ENCODE data around the gene ANKS1B. TPM values are rescaled to one million over a fixed set of nuclear protein-coding genes. Genes with fewer than 3 reads are reported as not detected.

ANKS1B gene
- total and polyA plus RNA-seq, 4 donors = 0.03 to 3.4 (median 0.53) TPM

DNA sequence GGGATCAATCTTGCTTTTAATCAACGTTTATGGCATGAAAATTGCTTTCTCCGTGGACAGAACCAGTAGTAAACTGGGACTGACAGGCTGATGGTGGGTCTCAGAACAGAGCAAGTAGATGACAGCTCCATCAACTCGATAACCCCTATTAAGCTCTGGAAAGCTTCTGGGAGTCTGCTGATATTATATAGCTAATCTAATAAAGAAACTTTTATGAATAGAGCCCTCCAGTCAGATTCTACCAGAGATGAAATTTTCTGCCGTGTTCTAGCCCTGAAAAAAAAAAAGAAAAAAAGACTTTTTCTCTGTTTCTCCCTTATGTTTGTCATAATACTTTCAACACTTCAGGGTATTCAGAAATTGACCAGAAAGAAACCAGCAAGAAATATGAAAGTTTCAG lies 1168.0 kb downstream of the ANKS1B start:
- no peak for DNase-seq (ENCODE audit: low spot score)
- Histone ChIP-seq H3K27me3 (ENCODE audit: control insufficient read depth in 4 of 4, insufficient read depth in 4 of 4, low read length in 3 of 4) (peaks cover 0 to 11% (median 1%) of the 10 kb centered on the region in 4 donors), H3K36me3 (ENCODE audit: control insufficient read depth in 4 of 4, insufficient read depth in 3 of 4, low read depth in 1 of 4, low read length in 3 of 4) (no peaks in the 10 kb centered on the region), H3K9ac (ENCODE audit: low read depth in 1 of 2, low read length in 2 of 2) (no peak overlapping the region), H3K4me1 (ENCODE audit: control insufficient read depth in 4 of 4, insufficient read depth in 4 of 4, low read length in 3 of 4) (no peaks in the 10 kb centered on the region), H3K9me3 (ENCODE audit: control insufficient read depth in 4 of 4, low read length in 3 of 4) (peaks cover 0 to 4% (median 0%) of the 10 kb centered on the region in 4 donors), H3K4me3 (ENCODE audit: low read depth in 1 of 3, low read length in 3 of 3) (no peak overlapping the region), H3K27ac (ENCODE audit: low read depth in 1 of 2, low read length in 2 of 2) (no peak overlapping the region)
- 69% methylated on average over 4 of the region's 4 CpGs for WGBS
- TF ChIP-seq EGR1 (IDR thresholded peaks at IDR 0.05; ENCODE audit: low read depth in 2 of 2) (no peak), HNF4A (conservative IDR thresholded peaks at IDR 0.05) (no peak), RAD21 (IDR thresholded peaks at IDR 0.05) (no peak), FOXA2 (IDR thresholded peaks at IDR 0.05) (no peak), YY1 (IDR thresholded peaks at IDR 0.05) (no peak), FOXA1 (IDR thresholded peaks at IDR 0.05) (no peak), JUND (IDR thresholded peaks at IDR 0.05) (no peak), HNF4G (IDR thresholded peaks at IDR 0.05) (no peak), NR2F2 (IDR thresholded peaks at IDR 0.05) (no peak), TAF1 (conservative IDR thresholded peaks at IDR 0.05) (no peak)
- TF ChIP-seq, protein P1, sequence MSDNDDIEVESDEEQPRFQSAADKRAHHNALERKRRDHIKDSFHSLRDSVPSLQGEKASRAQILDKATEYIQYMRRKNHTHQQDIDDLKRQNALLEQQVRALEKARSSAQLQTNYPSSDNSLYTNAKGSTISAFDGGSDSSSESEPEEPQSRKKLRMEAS (IDR thresholded peaks at IDR 0.05) = no peak
- TF ChIP-seq, protein P2, sequence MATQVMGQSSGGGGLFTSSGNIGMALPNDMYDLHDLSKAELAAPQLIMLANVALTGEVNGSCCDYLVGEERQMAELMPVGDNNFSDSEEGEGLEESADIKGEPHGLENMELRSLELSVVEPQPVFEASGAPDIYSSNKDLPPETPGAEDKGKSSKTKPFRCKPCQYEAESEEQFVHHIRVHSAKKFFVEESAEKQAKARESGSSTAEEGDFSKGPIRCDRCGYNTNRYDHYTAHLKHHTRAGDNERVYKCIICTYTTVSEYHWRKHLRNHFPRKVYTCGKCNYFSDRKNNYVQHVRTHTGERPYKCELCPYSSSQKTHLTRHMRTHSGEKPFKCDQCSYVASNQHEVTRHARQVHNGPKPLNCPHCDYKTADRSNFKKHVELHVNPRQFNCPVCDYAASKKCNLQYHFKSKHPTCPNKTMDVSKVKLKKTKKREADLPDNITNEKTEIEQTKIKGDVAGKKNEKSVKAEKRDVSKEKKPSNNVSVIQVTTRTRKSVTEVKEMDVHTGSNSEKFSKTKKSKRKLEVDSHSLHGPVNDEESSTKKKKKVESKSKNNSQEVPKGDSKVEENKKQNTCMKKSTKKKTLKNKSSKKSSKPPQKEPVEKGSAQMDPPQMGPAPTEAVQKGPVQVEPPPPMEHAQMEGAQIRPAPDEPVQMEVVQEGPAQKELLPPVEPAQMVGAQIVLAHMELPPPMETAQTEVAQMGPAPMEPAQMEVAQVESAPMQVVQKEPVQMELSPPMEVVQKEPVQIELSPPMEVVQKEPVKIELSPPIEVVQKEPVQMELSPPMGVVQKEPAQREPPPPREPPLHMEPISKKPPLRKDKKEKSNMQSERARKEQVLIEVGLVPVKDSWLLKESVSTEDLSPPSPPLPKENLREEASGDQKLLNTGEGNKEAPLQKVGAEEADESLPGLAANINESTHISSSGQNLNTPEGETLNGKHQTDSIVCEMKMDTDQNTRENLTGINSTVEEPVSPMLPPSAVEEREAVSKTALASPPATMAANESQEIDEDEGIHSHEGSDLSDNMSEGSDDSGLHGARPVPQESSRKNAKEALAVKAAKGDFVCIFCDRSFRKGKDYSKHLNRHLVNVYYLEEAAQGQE (IDR thresholded peaks at IDR 0.05) = no peak
- TF ChIP-seq, protein P3, sequence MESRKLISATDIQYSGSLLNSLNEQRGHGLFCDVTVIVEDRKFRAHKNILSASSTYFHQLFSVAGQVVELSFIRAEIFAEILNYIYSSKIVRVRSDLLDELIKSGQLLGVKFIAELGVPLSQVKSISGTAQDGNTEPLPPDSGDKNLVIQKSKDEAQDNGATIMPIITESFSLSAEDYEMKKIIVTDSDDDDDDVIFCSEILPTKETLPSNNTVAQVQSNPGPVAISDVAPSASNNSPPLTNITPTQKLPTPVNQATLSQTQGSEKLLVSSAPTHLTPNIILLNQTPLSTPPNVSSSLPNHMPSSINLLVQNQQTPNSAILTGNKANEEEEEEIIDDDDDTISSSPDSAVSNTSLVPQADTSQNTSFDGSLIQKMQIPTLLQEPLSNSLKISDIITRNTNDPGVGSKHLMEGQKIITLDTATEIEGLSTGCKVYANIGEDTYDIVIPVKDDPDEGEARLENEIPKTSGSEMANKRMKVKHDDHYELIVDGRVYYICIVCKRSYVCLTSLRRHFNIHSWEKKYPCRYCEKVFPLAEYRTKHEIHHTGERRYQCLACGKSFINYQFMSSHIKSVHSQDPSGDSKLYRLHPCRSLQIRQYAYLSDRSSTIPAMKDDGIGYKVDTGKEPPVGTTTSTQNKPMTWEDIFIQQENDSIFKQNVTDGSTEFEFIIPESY (IDR thresholded peaks at IDR 0.05) = no peak

DNA sequence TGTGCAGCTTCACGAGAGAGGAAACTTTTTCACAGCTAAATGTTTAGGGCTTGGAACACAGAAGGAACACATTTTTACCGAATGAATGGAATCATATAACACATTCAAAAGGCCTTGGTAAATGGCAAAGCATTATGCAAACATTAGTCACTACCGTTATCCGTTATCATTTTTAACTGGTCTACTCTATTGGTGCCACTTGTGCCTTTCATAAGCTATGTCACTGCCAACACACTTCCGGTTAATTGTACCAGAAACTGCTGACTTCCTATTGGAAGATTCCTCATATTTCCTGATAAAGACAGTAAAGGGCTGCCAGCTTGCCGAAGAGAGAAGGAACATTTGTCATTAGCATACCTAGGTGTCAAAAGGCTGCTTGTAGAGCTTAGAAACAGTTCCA lies 1170.5 kb downstream of the ANKS1B start:
- H3K9ac ChIP-seq (ENCODE audit: low read depth in 1 of 2, low read length in 2 of 2) = no peak overlapping the region
- H3K4me3 ChIP-seq (ENCODE audit: low read depth in 1 of 3, low read length in 3 of 3) = no peak overlapping the region
- no peak overlapping the region for H3K27ac ChIP-seq (ENCODE audit: low read depth in 1 of 2, low read length in 2 of 2)
- H3K9me3 ChIP-seq (ENCODE audit: control insufficient read depth in 4 of 4, low read length in 3 of 4) = peaks cover 0 to 4% (median 0%) of the 10 kb centered on the region in 4 donors
- DNase-seq (ENCODE audit: low spot score) = no peak
- WGBS = 77% methylated on average over 6 of the region's 6 CpGs
- H3K36me3 ChIP-seq (ENCODE audit: control insufficient read depth in 4 of 4, insufficient read depth in 3 of 4, low read depth in 1 of 4, low read length in 3 of 4) = no peaks in the 10 kb centered on the region
- H3K27me3 ChIP-seq (ENCODE audit: control insufficient read depth in 4 of 4, insufficient read depth in 4 of 4, low read length in 3 of 4) = peaks cover 0 to 11% (median 1%) of the 10 kb centered on the region in 4 donors
- no peaks in the 10 kb centered on the region for H3K4me1 ChIP-seq (ENCODE audit: control insufficient read depth in 4 of 4, insufficient read depth in 4 of 4, low read length in 3 of 4)
- no peak for TF ChIP-seq HNF4G (IDR thresholded peaks at IDR 0.05)
- TF ChIP-seq YY1 (IDR thresholded peaks at IDR 0.05) = no peak
- TF ChIP-seq, protein P4, sequence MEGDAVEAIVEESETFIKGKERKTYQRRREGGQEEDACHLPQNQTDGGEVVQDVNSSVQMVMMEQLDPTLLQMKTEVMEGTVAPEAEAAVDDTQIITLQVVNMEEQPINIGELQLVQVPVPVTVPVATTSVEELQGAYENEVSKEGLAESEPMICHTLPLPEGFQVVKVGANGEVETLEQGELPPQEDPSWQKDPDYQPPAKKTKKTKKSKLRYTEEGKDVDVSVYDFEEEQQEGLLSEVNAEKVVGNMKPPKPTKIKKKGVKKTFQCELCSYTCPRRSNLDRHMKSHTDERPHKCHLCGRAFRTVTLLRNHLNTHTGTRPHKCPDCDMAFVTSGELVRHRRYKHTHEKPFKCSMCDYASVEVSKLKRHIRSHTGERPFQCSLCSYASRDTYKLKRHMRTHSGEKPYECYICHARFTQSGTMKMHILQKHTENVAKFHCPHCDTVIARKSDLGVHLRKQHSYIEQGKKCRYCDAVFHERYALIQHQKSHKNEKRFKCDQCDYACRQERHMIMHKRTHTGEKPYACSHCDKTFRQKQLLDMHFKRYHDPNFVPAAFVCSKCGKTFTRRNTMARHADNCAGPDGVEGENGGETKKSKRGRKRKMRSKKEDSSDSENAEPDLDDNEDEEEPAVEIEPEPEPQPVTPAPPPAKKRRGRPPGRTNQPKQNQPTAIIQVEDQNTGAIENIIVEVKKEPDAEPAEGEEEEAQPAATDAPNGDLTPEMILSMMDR (IDR thresholded peaks at IDR 0.05; ENCODE audit: low read depth, low read length, missing input control) = no peak
- no peak for TF ChIP-seq NR2F2 (IDR thresholded peaks at IDR 0.05)
- TF ChIP-seq, protein P1 (IDR thresholded peaks at IDR 0.05) = no peak
- no peak for TF ChIP-seq TAF1 (conservative IDR thresholded peaks at IDR 0.05)
- TF ChIP-seq, protein P5, sequence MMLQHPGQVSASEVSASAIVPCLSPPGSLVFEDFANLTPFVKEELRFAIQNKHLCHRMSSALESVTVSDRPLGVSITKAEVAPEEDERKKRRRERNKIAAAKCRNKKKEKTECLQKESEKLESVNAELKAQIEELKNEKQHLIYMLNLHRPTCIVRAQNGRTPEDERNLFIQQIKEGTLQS (IDR thresholded peaks at IDR 0.05) = no peak
- TF ChIP-seq GABPA (IDR thresholded peaks at IDR 0.05 in 1 of 2, conservative IDR thresholded peaks at IDR 0.05 in 1 of 2) = no peak
- no peak for TF ChIP-seq FOXA2 (IDR thresholded peaks at IDR 0.05)
- no peak for TF ChIP-seq HNF4A (conservative IDR thresholded peaks at IDR 0.05)
- TF ChIP-seq JUND (IDR thresholded peaks at IDR 0.05) = no peak
- TF ChIP-seq, protein P3 (IDR thresholded peaks at IDR 0.05) = no peak
- no peak for TF ChIP-seq EGR1 (IDR thresholded peaks at IDR 0.05; ENCODE audit: low read depth in 2 of 2)
- TF ChIP-seq, protein P2 (IDR thresholded peaks at IDR 0.05) = no peak
- no peak for TF ChIP-seq RAD21 (IDR thresholded peaks at IDR 0.05)
- no peak for TF ChIP-seq SP1 (IDR thresholded peaks at IDR 0.05)
